Loucy (cell line): ENCODE measurements around the gene APBA1.

Experiments
- EZH2phosphoT487 ChIP-seq: fragments of 200-600 bp; IDR thresholded peaks from 2 replicates; pipeline ENCODE4 v1.6.1; 2018; ENCODE audit warnings: antibody characterized with exemption, mild to moderate bottlenecking, moderate library complexity, borderline replicate concordance
- TF ChIP-seq, protein P1 (sequence below): fragments of 200-600 bp; sonication (generic); conservative IDR thresholded peaks from 2 replicates; pipeline ENCODE4 v1.5.1; 2014; ENCODE audit warnings: mild to moderate bottlenecking, antibody characterized with exemption, low read length

DNA sequence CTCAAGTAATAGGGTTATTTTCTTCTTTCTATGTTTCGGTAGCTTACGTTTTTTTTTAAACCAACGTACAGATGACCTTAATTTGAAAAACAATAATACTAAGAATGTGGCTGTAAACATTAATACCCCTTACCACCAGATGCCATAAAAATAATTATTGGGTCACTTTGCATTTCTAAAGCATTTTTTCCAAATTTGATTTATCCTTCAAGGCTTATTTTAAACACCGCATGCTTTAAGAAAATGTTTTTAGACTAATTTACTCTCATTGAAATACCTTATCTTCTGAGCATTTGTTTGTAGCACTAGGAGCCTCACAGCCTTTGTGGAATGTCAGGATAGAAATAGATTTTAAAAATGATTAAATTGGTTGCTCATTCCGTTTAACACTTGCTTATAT, 5.8 kb upstream of the APBA1 start:
- TF ChIP-seq, protein P1, sequence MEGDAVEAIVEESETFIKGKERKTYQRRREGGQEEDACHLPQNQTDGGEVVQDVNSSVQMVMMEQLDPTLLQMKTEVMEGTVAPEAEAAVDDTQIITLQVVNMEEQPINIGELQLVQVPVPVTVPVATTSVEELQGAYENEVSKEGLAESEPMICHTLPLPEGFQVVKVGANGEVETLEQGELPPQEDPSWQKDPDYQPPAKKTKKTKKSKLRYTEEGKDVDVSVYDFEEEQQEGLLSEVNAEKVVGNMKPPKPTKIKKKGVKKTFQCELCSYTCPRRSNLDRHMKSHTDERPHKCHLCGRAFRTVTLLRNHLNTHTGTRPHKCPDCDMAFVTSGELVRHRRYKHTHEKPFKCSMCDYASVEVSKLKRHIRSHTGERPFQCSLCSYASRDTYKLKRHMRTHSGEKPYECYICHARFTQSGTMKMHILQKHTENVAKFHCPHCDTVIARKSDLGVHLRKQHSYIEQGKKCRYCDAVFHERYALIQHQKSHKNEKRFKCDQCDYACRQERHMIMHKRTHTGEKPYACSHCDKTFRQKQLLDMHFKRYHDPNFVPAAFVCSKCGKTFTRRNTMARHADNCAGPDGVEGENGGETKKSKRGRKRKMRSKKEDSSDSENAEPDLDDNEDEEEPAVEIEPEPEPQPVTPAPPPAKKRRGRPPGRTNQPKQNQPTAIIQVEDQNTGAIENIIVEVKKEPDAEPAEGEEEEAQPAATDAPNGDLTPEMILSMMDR, result no peak
- TF ChIP-seq EZH2phosphoT487, result no peak
